KG1 (cell line): ENCODE results near the gene HERPUD2.
A peak's percentile ranks its signal among the peaks of the same experiment; 100 is the strongest.

Source experiments
- DNase-seq: peaks from one replicate; lab custom pipeline; 2025; lab: John Stamatoyannopoulos, UW

Gene HERPUD2

DNA sequence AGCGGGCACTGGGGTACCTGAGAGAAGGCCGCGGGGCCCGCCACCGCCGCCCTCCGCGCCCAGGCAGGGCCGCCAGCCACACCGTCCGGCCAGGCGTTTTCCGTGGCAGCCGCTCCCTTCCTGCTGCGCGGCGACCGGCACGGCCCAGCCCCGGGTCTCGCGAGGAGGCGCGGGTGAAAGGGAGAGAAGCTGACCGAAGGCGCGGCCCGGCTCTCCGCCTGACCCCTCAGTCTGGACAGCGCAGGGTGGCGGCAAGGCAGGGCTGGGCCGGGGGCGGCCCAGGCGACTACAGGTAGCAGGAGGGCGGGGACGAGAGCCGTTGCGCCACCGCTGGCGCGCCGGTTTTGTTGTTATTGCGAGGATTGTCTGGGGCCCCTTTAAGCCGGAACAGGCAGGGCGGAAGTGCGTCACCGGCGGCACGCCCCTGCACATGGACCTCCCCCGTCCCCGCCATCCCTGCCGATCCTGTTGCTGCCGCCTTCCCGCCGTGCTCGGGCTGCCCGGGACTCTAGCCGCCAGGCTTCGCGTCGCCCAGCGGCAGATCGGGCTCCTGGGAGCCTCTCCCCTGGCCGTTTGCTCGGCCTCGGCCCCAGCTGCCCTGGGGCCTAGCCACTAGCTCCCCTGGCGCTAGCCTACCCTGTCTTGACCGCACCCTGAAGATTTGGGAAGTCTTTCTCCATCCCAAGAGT is at the start of gene HERPUD2:
Gene HERPUD2 (minus strand): TSS at position 352 of the 689 bp plus-strand sequence. CDS start 805 bp downstream, outside the sequence.
- peak; percentile 82 for DNase-seq

DNA sequence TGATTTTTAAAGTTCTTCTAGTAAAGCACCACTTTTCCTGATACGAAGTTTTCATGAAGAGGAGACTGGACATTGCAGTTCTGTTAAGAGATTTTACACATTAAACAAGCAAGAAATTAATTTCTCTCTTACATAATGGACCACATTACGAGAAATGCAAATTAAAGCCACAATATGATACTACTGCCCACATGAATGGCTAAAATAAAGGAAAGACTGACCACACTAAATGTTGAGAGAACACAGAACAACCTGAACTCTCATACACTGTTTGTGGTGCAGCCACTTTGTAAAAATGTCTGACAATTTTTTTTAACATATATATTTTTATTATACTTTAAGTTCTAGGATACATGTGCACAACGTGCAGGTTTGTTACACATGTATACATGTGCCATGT is 44.0 kb upstream of the HERPUD2 start:
- DNase-seq: no peak

DNA sequence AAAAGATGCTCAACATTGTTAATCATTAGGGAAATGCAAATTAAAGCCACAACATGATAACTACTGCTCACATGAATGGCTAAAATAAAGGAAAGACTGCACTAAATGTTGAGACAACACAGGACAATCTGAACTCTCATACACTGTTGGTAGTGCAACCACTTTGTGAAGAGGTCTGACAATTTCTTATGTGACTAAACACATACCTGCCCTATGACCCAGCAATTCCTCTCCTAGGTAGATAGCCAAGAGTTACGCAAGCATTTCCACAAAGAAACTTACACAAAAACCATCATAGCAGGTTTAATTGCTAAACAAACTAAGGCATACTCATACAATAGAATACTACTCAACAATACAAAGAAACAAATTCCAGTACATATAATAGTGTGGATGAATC is 41.8 kb upstream of the HERPUD2 start:
- no peak for DNase-seq

- DNase-seq: no peak
Observed at GRCh38 chr7:35735396-35735795, 40.5 kb upstream of the HERPUD2 start.

DNA sequence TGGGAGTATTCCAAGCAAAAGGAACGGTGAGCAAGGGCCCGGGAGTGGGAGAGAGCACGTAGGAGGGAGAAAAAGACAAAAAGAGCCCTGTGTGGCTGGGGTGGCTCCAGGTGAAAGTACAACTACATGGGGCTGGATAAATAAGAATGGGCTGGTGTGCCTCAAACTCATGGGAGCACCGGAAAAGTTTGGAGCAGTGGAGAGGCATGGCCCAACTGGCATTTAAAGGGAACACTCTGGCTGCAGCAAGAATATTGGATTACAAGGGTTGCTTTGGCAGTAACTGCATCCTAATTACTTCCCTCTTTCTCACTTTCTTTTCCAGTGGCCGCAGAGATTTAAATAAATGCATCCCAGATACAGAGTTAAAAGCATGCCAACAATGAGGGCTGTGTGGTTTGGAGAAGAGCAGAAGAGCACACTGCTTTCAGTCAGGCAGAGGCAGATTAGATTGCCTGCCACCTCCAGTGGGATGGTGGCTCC is 39.1 kb upstream of the HERPUD2 start:
- no peak for DNase-seq

DNA sequence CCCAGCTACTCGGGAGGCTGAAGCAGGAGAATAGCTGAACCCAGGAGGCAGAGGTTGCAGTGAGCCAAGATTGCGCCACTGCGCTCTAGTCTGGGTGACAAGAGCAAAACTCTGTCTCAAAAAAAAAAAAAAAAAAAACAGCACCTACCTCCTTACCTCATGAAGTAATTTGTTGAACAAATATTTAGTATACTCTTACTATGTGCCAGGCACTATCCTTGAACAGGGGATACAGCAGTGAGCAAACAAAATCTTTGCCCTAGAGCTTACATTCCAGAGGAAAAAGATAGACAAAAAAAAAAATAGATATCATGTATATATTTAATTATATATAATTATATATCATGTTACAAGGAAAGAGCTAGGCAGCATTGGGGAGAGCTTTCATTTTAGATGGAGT is 36.4 kb upstream of the HERPUD2 start:
- DNase-seq: no peak

- no peak for DNase-seq
Observed at GRCh38 chr7:35729061-35729783, 34.3 kb upstream of the HERPUD2 start.

DNA sequence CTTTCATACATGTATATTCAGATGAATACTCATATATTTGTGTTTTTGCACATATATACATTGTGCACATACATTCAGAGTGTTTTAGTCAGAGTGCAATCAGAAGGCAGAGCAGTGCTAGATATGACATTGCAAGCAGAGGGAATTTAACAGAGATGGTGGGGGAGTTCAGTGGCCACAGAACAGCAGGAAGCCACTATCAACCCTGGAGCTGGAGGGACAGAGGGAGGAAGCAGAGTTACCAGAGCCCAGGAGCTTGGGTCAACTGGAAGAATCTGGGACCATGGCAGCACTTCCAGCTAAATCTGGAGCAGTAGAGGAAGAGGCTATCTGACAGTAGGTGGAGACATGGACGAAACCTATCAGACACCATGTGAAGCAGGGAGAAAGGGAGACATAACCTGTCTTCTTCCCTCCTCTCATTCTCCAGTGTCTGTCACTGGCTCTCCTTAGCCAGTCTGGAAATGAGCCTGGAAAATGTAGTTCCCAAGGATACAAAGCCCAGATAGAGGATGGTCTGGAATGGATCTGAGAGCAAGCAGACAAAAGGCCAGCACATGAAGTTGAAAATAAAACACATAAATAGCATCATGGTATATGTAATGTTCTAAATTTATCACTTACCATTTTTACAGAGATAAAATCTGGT is 33.6 kb upstream of the HERPUD2 start:
- no peak for DNase-seq

DNA sequence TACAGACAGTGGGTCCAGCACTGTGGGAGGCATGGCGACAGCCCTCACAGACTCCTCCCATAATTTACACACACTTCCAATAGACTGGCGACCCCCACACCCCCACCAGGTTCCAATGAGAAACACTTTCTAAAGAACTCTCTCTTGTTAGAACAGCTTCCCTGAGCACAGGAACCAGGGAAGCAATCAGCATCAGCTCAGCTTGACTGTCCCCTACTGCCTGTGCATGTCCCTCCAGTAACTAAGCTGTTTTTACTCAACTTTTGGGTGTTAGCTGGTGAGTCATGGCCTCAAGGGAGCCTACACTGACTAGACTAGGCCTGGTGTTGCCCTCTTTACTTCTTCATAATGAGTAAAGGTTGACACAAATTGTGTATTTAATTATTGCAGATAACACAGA is 32.6 kb upstream of the HERPUD2 start:
- no peak for DNase-seq

DNA sequence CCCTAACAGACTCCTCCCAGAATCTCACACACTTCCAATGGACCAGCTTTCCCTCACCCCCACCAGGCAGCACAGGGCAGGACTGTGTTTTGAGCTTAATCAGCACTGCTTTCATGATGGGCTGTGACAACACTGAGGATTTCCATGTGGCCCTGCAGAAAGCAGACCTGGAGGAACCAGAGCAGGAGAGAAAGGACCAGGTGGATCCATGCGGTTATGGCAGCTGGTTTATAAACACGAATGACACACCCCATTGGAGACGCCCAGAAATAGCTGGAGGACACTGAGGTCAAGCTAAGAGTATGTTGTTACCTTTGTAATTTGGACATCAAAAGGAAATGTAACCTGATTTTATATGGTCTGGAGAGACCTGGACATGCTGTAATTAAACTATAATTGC is 31.7 kb upstream of the HERPUD2 start:
- no peak for DNase-seq

- DNase-seq: no peak
Observed at GRCh38 chr7:35725280-35725680, 30.3 kb upstream of the HERPUD2 start.

GRCh38 chr7:35723011-35723410 is 28.1 kb upstream of the HERPUD2 start:
- no peak for DNase-seq

DNA sequence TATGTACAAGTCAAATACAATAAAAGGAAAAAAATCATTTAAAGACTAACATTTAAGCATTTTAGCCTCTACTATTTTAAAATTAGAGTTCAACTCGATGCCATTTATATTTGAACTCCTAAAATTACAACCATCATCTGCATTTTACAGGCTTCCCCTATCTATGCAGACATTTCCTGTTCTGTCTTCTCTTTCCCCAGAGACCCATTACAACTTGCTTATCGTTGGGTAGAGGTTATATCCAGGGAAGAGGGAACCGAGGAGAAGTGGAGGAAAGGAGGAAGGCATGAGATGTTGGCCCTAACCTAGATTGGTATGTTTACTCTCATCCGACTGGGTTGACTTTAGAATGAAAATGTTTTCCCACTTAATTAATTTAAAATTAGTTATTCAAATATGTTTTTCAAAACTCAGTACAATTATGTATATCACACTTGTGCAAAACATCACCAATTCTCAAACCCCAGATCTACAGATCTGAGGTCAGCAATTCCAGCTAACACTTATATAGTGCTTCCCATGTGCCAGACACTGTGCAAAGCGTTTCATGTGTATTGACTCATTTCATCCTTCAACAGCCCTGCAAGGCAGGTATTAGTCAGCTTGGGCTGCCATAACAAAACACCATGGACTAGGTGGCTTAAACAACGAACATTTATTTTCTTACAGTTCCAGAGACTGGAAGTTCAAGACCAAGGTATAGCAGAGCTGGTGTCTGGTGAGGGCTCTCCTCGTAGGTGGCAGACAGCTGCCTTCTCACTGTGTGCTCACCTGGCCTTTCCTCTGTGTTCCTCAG is 27.3 kb upstream of the HERPUD2 start:
- no peak for DNase-seq

DNA sequence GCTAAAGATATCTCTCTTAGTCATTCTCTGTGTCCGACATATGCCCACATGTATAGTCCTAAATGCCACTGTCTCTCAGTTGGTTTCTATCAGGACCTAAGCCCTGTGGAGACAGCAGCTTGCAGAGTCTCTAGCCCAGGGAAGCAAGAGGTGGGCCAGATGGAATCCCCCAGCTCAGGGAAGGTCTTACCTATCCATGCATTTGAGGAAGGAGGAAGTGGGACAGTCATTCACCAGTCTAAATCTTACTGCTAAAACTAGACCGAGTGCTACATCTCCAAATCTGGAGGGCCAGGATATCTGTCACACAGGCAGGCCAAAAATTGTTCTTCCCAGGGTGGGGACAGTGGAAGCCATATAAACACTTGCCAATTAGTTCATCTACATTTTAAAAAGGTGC is 26.4 kb upstream of the HERPUD2 start:
- DNase-seq: no peak

GRCh38 chr7:35720849-35721248 is 25.9 kb upstream of the HERPUD2 start:
- no peak for DNase-seq

- DNase-seq: no peak
Observed at GRCh38 chr7:35720032-35720431, 25.1 kb upstream of the HERPUD2 start.

DNA sequence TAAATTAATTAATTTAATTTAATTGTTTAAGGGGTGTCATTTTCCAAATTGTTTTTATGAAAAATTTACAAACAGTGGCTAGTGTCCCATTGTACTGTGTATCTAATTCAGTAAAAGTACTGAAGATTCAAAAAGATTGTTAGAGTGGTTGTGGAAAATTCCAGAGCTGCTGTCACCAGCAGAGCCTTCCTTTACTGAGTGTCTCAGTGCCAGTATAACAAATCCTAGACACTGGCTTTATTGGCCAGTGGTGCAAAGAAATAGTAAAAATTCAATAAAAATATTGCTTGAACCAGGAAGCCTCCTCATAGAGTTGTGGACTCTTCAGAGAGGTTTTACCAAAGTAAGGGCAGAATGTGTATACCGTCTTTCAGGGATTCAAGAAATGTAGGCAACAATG is 23.1 kb upstream of the HERPUD2 start:
- DNase-seq: no peak

DNA sequence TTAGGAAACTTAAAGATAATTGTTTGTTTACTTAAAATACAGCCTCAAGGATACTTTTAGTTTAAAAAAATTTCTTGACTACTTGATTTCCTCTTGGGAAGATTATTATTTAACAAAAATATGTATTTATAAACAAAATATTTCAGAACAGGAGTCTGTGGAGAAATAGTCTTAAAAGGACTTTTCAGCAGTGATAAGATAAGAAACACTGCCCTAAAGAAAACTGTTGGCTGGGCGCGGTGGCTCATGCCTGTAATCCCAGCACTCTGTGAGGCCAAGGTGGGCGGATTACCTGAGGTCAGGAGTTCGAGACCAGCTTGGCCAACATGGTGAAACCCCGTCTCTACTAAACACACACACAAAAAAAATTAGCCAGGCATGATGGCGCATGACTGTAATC is 22.6 kb upstream of the HERPUD2 start:
- no peak for DNase-seq

DNA sequence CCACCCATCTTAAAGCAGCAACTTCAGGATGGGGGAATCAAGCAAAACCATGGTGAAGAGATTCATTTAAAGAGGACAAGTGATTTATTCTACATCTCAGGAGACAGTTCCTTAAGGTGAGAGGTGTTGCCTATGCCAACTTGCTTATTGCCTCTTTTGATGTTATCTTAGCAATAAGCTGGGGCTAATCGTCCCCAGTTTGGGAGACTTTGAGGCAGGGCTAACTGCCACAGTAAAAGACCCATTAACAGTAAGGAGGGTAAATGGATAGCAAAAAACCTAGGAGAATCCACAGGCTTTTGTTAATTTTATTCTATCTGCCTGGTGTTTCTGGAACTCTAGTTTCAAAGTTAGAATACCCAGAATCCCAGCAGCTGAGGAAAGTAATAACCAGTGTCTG is 22.1 kb upstream of the HERPUD2 start:
- DNase-seq: no peak

DNA sequence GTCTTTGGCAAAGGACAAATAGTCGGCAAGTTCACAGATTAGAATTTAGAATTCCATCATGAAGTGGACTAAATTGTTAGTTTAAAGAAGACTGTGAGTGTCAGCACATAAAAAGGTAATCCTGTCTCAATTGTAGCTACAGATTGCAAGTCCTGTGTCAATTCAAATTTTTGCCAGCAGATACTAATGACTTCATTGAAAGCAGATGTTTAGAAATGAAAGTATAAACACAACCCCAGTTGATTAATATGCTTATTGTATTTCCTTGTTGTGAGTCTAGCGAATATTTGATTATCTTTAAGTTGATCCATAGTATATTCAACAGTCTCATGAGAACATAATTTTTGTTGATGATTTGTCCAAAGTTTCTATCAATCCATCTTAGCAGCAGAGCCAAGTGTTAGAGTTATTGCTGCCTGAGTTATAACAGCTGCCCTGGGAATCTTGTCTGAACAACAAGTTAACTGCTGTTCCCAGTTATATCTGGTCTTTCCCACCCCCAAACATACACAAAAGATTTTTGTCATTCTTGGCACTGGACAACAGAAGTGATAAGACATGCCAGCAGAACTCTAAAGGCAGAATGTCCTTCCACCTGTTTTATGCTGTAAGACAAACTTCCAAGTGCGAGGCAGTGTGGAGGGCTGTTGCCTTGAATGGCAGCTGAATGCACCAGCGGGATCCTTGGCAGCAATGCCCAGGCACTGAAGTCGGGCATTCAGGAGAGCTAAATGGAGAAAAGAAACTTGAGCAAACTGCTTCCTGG is 21.3 kb upstream of the HERPUD2 start:
- DNase-seq: no peak

DNA sequence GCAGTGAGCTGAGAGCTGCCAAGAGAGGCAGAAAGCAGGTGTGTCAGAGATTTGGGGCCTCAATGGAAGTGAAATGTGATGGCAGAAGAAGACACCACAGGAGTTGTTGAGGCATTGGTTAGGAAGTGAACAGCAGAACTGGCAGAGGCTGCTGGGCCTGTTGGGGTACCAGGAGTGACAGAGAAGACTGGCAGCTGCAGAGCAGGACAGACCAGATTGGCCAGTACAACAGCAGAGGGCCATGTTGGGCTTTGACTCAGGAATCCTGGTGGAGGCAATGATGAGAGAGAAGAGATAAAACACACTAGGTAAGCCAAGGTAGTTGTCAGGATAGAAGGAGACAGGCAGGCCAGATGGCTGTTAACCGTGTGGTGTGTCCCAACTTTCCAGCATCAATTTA is 19.9 kb upstream of the HERPUD2 start:
- DNase-seq: no peak

DNA sequence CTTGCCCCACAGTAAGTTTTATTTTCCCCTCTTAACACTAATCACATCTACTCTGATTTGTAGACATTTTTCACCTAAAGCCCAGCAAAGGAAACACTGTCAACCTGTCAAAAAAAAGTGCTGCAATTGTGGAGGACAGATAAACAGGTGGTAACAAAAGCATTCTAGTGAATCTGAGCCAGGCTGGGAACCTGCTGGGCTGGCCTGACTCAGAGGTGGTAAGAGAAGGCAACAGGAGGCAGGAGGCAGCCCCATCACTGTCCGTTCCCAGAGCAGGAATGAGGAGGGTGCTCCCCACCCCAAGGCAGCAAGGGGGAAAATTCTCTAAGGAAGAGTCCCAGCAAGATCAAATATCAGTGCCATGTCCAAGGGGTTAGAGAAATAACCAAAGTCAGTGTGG is 19.5 kb upstream of the HERPUD2 start:
- DNase-seq: no peak
